GM19043 (cell line): ENCODE results near the gene SHBG.
"Not testable (repeated sequence)": the region's sequence is repeated elsewhere in the genome, so short reads cannot be mapped to it uniquely, and the experiment has no call there.

ENCODE experiments used
- ATAC-seq: cut with Tn5 transposase; IDR thresholded peaks from one replicate; pipeline ENCODE4 v1.9.1; 2021; ENCODE audit warnings: low read depth; ENCODE audit not compliant: unreplicated experiment

The SHBG gene, protein sequence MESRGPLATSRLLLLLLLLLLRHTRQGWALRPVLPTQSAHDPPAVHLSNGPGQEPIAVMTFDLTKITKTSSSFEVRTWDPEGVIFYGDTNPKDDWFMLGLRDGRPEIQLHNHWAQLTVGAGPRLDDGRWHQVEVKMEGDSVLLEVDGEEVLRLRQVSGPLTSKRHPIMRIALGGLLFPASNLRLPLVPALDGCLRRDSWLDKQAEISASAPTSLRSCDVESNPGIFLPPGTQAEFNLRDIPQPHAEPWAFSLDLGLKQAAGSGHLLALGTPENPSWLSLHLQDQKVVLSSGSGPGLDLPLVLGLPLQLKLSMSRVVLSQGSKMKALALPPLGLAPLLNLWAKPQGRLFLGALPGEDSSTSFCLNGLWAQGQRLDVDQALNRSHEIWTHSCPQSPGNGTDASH

DNA sequence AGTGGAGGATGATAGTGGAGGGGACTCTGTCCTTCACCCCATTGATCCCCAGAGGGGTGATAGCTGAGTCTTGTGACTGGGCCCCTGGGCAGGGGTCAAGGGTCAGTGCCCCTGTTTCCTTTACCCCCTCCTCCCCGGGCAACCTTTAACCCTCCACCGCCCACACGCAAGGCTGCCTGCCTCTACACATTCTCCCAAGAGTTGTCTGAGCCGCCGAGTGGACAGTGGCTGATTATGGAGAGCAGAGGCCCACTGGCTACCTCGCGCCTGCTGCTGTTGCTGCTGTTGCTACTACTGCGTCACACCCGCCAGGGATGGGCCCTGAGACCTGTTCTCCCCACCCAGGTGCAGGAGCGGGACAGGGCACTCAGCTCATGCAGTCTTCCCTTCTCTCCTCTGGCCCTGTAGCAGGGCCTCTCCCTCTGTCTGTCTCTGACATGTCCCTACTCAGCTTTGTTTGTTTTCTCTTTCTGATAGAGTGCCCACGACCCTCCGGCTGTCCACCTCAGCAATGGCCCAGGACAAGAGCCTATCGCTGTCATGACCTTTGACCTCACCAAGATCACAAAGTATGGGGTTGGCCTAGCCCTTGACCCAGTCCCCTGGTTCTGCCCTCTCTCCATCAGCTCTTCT lies at the start of gene SHBG:
Gene SHBG, plus strand, starts transcription at position 197 of the 633 bp plus-strand sequence. Its CDS starts 38 bp downstream, at position 235.
- ATAC-seq, result no peak

DNA sequence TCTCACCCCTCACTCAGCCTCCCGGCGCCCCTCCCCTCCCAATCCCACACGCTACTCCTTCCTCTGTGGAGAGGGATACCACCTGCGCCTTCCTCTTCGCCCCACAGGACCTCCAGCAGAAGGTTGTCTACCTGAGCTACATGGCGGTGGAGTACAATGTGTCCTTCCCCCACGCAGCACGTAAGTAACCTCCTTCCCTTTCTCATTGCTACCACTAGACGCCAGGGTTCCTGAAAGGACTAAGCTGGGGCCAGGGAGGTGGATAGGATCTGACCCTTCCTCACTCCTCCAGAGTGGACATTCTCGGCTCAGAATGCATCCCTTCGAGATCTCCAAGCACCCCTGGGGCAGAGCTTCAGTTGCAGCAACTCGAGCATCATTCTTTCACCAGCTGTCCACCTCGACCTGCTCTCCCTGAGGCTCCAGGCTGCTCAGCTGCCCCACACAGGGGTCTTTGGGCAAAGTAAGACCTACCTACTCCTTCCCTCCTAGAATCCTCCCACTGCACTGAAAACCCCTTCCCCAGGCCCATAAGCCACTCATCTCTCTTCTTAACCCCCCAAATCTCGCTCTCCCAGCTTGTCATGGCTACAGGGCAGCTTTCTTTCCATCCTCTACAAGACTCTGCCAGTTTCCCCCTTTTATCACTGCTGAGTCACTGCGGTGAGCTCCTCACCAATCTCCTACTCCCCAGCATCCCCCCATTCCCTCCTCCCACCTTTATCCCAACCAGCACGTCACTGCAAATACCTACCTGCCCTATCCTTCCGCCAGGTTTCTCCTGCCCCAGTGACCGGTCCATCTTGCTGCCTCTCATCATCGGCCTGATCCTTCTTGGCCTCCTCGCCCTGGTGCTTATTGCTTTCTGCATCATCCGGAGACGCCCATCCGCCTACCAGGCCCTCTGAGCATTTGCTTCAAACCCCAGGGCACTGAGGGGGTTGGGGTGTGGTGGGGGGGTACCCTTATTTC lies 49.0 kb upstream of the SHBG start:
- ATAC-seq, result no peak

- no peak for ATAC-seq
Observed at GRCh38 chr17:7582396-7583252, 47.3 kb upstream of the SHBG start.

DNA sequence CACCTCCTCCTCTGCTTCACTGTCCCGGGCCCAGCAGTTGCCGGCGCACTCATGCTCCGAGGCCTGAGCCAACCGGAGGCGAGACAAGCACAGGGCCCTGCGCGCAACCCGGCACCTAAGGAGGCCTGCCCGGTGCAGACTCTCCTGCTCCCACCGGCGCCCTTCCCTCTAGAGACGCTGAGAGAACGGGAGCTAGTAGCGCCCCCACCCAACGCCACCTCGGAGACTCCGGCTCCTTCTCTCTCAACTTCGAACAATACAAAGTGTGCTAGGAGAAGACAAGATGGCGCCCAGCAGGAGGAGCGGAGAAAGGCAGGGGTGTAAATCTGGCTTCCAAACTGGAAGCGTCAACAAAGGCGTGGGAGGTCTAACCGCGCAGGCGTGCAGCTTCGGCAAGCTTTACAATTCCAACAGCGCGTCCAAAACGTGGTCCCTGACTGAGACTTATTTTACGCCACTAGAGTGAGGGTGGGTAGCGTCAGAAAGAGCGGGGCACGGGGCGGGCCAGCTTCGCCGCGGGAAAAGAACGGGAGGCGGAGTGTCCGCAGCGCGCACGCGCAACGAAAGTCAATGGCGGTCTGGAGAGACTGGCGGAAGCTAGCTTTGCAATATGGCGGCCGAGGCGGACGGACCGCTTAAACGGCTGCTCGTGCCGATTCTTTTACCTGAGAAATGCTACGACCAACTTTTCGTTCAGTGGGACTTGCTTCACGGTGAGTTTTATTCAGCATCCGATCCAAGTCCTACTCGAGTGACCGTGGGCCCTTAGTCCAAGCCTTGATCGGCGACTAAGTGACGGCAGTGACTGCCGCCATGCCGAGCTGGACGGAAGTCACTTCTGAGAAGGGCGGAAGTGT lies 46.5 kb upstream of the SHBG start, which contains the start of gene MPDU1:
Gene MPDU1, plus strand, starts transcription at position 600 of the 857 bp plus-strand sequence. Its CDS starts 11 bp downstream, at position 611.
- peak; percentile 54 for ATAC-seq

- ATAC-seq, result no peak
Observed at GRCh38 chr17:7586673-7587419, 43.1 kb upstream of the SHBG start.

DNA sequence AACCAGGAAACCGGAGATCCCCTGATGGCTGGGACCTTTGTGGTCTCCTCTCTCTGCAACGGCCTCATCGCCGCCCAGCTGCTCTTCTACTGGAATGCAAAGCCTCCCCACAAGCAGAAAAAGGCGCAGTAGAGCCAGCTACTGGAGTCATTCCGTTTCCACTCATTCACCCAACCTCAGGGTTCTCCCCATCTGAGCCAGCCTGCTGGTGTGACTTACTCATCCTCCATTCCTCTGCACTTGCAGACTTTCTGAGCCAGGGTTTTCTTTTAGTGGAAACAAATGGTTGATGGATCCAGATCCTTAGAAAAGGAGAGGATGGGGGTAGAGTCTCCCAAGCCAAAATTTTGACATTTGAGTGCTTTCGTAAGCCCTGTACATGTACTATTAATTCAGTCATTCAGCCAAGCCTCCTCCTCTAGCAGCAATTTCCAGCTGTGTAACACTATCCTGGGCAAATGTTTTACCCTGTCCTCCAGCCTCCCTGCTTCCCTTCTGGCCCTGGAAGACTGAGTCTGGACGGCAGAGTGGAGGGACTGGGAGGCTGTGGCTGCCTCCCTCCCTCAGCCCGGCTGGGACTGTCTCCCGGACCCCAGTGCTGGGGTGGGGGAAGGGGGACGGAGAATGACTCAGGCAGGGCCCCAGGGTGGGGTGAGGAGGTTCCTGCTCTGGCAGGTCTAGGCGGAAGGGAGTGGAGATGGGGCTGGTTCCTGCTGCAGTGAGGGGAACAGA lies 42.3 kb upstream of the SHBG start:
- ATAC-seq, result no peak

- no peak for ATAC-seq
Observed at GRCh38 chr17:7588553-7589203, 41.3 kb upstream of the SHBG start.

- ATAC-seq, result no peak
Observed at GRCh38 chr17:7589204-7589868, 40.6 kb upstream of the SHBG start.

- no peak for ATAC-seq
Observed at GRCh38 chr17:7589891-7590691, 39.8 kb upstream of the SHBG start, which contains the start of gene SOX15. Gene SOX15 (minus strand): TSS chr17:7590094. CDS start chr17:7589676, 418 bp downstream.

DNA sequence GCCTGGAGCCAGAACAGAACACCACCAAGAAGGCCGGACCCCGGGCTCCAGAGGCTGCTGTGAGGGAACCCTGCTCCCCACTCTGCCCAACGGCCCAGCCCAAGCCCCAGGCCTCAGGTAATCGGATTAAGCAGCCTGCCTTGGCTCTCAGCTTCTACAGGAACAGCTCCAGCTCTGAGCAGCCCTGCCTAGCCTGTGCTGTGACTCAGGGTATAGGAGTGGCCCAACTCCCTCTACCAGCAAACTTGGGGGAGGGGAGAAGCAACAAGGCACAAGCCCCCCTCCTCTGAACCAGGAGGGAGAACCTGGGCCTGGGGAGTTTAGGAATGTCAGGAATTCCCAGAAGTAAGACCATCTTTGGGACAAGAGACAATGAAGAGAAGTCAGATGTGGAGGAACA lies 39.2 kb upstream of the SHBG start:
- ATAC-seq, result no peak

GRCh38 chr17:7591596-7591995 lies 38.3 kb upstream of the SHBG start:
- no peak for ATAC-seq

DNA sequence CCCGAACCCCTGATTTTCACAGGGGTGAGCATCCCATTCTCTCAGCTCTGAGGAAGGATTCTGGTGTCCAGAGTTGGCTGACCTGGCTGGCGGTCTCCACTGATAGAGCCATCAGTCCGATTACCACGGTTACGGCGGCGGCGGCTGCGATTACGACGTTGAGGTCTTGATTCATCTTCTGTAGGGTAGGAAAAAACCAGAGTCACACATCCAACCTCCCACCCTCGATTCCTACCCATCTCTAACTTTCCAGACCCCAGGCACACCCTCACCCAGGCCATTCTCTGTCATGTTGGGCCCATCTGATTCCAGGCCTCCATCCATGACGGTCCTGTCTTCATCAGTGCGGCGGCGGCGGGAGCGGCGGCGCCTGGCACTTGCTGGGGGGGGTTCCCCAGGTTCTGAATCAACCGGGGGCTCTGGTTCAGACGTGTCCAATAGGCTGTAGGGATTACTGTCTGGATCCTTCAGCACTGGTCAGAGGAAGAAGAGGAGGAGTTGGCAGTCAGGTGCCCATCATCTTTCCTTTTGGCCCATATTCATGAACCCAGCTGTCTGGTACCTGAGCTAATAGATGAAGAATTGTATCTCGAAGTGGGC lies 37.4 kb upstream of the SHBG start:
- ATAC-seq, result no peak

DNA sequence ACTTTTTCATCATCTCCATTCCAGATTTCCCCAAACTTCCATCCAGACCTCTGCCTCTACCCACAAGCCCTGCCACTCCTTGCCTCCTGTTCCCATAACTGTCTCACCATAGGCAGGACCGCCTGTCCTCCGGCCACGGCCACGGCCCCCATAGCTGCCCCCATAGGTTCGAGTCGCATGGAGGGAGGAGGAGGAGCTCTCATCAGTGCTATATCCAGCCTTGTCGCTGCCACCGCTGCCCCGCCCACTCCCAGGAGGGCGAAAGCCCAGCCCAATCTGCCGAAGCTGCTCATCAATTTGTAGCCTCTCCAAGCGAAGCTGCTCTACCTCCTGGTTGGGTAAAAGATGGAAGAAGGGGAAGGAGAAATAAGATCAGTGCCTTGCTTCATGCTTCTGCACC lies 36.6 kb upstream of the SHBG start:
- ATAC-seq, result no peak

GRCh38 chr17:7597561-7597960 lies 32.4 kb upstream of the SHBG start:
- not testable (repeated sequence) for ATAC-seq

DNA sequence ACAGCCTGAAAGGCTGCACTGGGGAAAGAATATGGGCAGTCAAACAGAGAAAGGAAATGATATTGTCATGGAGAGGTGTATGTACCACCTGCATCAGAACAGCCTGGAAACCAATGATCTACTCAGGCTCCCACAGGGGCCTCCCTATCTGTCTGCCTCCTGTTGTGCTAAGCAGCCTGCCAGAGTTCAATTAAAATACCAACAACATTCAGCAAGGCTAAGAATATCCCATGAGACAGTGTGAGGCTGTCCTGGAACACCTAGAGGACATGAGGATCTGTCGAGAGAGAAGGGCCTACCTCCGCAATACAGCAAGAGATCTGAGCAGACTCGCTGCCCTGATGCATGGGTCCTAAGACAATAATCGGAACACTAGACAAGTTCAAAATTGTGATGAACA lies 23.7 kb upstream of the SHBG start:
- no peak for ATAC-seq
